GM19455 (cell line): ENCODE results near the gene KSR1.
"Not testable (repeated sequence)": the region's sequence is repeated elsewhere in the genome, so short reads cannot be mapped to it uniquely, and the experiment has no call there.

Experiments
- ATAC-seq: cut with Tn5 transposase; IDR thresholded peaks from one replicate; pipeline ENCODE4 v1.9.1; 2021; ENCODE audit not compliant: unreplicated experiment

KSR1 gene

GRCh38 chr17:27651411-27652345 is 195.4 kb downstream of the KSR1 start:
- no peak for ATAC-seq

- ATAC-seq, result not testable (repeated sequence)
Measured at GRCh38 chr17:27653449-27653971, 197.3 kb downstream of the KSR1 start.

- no peak for ATAC-seq
Measured at GRCh38 chr17:27654136-27654535, 197.9 kb downstream of the KSR1 start.

GRCh38 chr17:27654654-27655524 is 198.6 kb downstream of the KSR1 start:
- ATAC-seq, result peak; percentile 88

GRCh38 chr17:27655525-27656111 is 199.4 kb downstream of the KSR1 start:
- not testable (repeated sequence) for ATAC-seq

- not testable (repeated sequence) for ATAC-seq
Measured at GRCh38 chr17:27656620-27657019, 200.4 kb downstream of the KSR1 start.

GRCh38 chr17:27657620-27658019 is 201.4 kb downstream of the KSR1 start:
- ATAC-seq, result no peak

- no peak for ATAC-seq
Measured at GRCh38 chr17:27659683-27660082, 203.4 kb downstream of the KSR1 start.

- ATAC-seq, result no peak
Measured at GRCh38 chr17:27660436-27660835, 204.2 kb downstream of the KSR1 start.

- ATAC-seq, result no peak
Measured at GRCh38 chr17:27663936-27664605, 207.8 kb downstream of the KSR1 start.

GRCh38 chr17:27664606-27664965 is 208.3 kb downstream of the KSR1 start:
- ATAC-seq, result no peak

GRCh38 chr17:27665549-27665948 is 209.3 kb downstream of the KSR1 start:
- ATAC-seq, result no peak

- ATAC-seq, result not testable (repeated sequence)
Measured at GRCh38 chr17:27666270-27666669, 210.0 kb downstream of the KSR1 start.

- ATAC-seq, result no peak
Measured at GRCh38 chr17:27666831-27667560, 210.7 kb downstream of the KSR1 start.

- ATAC-seq, result no peak
Measured at GRCh38 chr17:27667656-27668487, 211.6 kb downstream of the KSR1 start.

- no peak for ATAC-seq
Measured at GRCh38 chr17:27668488-27668823, 212.2 kb downstream of the KSR1 start.

- ATAC-seq, result no peak
Measured at GRCh38 chr17:27669136-27669535, 212.9 kb downstream of the KSR1 start.

- ATAC-seq, result no peak
Measured at GRCh38 chr17:27669850-27670249, 213.6 kb downstream of the KSR1 start.
